ENCODE data around the gene KNSTRN.

Gene KNSTRN

DNA sequence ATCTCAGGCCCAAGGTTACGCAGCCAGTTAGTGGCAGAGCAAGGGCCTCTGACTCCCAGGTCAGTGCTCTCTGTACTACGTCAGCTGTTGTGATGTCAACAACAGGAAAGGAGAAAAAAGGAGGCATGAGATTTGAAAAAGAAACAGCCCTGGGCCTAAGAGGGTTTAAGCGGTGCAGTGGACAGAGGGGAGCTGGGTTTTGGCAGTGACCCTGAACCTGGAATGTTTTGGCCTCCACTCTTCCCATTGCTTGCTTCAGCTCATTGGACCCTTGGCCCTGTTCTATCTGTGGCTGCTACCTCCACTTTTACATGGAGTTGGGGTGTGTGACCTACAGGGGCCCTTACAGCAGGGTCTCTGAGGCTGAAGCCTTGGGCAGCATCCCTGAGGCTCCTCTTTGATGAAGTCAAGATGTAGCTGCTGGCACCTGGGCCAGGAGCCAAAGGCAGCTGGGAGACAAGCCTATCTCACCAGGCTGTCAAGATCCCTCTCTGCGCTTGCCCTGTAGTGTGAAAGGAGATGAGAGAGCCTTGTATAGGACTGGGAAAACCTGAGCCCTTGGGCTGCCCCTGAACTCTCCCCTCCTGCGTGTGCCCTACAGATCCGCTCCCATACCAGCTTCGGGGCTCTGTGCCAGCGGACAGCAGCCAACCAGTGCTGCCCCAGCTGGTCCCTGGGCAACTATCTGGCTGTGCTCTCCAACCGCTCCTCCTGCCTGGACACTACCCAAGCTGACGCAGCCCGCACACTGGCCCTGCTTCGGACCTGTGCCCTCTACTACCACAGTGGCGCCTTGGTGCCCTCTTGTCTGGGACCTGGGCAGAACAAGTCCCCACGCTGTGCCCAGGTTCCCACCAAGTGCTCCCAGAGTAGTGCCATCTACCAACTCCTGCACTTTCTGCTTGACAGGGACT is 15.8 kb upstream of the KNSTRN start:
- no peak for DNase-seq (ENCODE audit: low read depth)

DNA sequence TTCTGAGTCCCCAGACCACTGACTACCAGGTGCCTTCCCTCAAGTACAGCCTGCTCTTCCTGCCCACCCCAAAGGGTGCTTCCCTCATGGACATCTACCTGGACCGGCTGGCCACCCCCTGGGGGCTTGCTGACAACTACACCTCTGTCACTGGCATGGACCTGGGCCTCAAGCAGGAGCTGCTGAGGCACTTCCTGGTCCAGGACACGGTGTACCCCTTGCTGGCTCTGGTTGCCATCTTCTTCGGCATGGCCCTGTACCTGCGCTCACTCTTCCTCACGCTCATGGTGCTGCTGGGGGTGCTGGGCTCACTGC is 15.2 kb upstream of the KNSTRN start:
- no peak for DNase-seq (ENCODE audit: low read depth)

DNA sequence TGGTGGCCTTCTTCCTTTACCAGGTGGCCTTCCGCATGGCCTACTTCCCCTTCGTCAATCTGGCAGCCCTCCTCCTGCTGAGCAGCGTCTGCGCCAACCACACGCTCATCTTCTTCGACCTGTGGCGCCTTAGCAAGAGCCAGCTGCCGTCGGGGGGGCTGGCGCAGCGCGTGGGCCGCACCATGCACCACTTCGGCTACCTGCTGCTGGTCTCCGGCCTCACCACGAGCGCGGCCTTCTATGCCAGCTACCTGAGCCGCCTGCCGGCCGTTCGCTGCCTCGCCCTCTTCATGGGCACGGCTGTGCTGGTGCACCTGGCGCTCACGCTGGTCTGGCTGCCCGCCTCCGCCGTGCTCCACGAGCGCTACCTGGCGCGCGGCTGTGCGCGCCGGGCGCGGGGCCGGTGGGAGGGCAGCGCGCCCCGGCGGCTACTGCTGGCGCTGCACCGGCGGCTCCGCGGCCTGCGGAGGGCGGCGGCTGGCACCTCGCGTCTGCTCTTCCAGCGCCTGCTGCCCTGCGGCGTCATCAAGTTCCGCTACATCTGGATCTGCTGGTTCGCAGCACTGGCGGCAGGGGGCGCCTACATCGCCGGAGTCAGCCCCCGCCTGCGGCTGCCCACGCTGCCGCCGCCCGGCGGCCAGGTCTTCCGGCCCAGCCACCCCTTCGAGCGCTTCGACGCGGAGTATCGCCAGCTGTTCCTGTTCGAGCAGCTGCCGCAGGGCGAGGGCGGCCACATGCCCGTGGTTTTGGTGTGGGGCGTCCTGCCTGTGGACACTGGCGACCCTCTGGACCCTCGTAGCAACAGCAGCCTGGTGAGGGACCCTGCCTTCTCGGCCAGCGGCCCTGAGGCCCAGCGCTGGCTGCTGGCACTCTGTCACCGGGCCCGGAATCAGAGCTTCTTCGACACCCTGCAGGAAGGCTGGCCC is 14.6 kb upstream of the KNSTRN start:
- peak; percentile 80 for DNase-seq (ENCODE audit: low read depth)

DNA sequence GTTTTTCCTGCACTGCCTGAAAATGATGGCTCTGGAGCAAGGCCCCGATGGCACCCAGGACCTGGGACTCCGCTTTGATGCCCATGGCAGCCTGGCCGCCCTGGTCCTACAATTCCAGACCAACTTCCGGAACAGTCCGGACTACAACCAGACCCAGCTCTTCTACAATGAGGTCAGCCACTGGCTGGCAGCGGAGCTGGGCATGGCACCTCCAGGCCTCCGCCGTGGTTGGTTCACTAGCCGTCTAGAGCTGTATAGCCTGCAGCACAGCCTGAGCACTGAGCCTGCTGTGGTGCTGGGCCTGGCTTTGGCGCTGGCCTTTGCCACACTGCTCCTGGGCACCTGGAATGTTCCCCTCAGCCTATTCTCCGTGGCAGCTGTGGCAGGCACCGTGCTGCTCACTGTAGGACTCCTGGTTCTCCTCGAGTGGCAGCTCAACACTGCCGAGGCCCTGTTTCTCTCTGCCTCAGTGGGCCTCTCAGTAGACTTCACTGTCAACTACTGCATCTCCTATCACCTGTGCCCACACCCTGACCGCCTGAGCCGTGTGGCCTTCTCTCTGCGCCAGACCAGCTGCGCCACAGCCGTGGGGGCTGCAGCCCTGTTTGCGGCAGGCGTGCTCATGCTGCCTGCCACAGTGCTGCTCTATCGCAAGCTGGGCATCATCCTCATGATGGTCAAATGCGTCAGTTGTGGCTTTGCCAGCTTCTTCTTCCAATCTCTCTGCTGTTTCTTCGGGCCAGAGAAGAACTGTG is 13.6 kb upstream of the KNSTRN start:
- DNase-seq (ENCODE audit: low read depth) = no peak

DNA sequence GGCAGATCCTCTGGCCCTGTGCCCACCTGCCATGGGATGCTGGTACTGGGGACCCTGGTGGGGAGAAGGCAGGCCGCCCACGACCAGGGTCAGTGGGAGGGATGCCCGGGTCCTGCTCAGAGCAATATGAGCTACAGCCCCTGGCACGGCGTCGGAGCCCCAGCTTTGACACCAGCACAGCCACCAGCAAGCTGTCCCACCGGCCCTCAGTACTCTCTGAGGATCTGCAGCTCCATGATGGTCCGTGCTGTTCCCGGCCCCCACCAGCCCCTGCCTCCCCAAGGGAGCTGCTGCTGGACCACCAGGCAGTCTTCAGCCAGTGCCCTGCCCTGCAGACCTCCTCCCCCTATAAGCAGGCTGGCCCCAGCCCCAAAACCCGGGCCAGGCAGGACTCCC is 13.0 kb upstream of the KNSTRN start:
- no peak for DNase-seq (ENCODE audit: low read depth)

DNA sequence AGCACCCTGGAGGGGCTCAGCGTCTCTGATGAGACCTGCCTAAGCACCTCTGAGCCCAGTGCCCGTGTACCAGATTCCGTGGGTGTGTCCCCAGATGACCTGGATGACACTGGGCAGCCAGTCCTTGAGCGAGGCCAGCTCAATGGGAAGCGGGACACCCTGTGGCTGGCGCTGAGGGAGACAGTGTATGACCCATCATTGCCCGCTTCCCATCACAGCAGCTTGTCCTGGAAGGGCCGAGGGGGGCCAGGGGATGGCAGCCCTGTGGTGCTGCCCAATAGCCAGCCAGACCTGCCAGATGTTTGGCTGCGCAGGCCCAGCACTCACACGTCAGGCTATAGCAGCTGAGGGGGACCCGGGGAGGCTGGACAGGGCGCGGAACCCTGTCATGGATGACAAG is 12.6 kb upstream of the KNSTRN start:
- DNase-seq (ENCODE audit: low read depth) = no peak

DNA sequence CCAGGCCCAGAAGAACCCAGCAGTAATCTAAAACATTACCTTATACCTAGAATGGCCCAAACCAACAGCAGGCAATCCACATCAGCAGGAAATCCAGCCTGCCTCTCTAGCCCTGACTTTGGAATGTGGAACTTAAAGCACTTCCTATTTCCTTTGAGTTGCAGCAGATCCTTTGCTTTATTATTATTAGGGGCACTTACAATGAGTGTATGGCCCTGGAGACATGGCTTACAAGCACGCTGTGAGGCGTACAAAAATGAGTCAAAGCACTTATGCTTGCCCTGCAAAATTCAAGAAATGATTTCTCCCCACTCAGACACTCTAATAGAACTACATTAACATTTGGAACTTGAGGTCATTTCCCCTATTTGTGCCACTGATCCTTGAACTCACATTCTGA is 9.5 kb upstream of the KNSTRN start:
- DNase-seq (ENCODE audit: low read depth) = no peak

DNA sequence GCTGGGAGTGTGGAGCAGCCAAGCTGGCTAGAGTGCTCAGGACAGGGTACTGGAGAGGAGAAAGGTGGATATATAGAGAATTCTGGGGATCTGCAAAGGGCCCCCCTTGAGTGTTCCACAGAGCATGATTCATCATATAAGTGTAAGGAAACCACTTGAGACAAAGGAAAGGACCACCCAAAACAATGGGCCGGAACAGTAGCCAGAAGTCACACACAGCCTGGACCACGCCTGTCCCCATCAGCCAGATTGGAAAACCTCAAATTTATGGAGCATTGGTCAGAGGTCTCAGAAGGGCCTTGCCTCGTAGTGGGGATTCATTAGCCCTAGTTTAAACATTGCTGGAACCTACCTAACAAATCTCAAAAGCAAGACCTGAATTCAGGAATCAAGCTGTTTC is 4.9 kb upstream of the KNSTRN start:
- no peak for DNase-seq (ENCODE audit: low read depth)

DNA sequence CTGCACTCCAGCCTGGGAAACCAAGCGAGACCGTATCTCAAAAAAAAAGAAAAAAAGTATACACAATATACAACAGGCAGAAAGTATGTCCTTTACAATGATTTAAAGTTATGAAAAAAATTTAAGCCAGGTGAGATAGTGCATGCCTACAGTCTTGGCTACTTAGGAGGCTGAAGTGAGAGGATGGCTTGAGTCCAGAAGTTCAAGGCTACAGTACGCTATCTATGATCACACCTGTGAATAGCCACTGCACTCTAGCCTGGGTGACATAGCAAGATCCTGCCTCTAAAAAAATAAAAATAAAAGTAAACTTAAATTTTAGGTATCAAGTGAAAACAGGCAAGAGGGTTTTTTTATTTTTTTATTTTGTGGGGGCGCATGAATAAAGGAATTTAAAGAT is 3.1 kb upstream of the KNSTRN start:
- no peak for DNase-seq (ENCODE audit: low read depth)

DNA sequence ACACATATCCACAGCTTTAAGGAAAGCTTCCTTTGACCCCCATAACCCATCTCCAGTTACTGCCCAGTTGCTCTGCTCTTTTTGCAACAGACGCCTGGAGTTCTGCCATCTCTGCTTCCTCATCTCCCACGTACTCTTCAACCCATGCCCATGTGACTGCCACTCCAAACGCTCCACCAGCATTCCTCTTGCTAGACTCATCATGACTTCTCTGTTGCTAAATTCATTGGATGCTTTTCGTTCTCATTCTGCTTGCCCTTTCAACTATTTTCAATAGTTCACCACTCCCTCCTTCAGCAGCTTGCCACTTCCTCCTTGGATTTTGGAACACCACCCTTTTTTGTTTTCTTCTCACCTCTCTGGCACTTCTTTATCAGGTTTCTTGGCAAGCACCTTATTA is 2.7 kb upstream of the KNSTRN start:
- no peak for DNase-seq (ENCODE audit: low read depth)

DNA sequence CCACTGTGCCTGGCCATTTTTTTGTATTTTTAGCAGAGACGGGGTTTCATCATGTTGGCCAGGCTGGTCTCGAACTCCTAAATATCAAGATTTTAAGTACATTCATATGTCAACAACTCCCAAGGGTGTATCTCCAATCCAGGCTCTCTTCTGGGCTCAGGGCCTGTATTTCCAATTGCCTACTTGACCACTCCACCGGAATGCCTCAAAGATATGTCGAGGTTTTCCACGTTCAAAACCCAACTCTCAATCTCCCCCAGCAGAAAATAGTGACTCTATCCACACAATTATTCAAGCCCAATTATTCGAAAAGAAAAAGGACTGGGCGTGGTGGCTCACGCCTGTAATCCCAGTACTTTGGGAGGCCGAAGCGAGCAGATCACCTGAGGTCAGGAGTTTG is 1.9 kb upstream of the KNSTRN start:
- DNase-seq (ENCODE audit: low read depth) = no peak

DNA sequence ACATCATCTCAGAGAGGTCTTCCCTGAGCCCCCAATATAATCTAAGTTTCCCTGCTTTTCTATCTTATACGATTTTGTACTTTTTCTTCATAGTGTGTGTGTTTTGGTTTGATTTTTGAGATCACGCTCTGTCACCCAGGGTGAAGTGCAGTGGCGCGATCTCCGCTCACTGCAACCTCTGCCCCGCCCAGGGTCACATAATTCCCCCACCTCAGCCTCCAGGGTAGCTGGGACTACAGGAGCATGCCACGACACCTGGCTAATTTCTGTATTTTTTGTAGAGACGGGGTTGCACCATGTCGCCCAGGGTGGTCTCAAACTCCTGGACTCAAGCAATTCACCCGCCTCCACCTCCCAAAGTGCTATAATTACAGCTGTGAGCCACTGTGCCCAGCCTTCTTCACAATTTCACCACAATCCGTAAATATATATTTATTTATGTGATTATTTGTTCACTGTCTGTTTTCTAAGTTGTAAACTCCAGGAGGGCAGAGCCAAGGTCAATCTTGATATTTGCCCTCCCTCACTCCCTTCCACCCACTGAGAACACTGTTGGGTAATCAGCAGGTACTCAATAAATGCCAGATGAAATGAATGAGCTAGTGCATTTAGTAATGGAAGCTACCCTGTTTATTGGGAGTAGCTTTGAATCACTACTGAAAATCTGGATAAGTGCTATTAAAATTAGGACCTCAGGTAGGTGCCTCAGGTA is 547 bp upstream of the KNSTRN start:
- DNase-seq (ENCODE audit: low read depth) = no peak

DNA sequence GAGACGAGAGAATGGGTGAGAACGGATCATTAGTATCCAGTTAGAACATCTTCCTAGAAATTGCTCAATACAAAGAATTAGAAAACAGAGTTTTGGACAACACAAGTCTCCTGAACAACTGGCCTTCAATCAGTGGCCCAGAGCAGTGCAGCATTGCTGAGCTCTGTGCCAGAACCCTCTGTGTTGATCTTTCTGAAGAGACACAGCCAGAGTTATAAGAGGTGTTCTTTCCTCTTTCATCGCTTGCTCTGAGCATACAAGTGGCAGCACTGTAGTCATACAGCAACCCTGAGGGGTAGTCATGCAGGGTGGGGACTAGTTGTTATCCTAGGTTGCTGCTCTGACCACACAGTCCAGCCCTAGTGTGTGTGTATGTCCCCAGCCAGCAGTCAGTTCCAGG is 4.0 kb downstream of the KNSTRN start:
- DNase-seq (ENCODE audit: low read depth) = no peak

DNA sequence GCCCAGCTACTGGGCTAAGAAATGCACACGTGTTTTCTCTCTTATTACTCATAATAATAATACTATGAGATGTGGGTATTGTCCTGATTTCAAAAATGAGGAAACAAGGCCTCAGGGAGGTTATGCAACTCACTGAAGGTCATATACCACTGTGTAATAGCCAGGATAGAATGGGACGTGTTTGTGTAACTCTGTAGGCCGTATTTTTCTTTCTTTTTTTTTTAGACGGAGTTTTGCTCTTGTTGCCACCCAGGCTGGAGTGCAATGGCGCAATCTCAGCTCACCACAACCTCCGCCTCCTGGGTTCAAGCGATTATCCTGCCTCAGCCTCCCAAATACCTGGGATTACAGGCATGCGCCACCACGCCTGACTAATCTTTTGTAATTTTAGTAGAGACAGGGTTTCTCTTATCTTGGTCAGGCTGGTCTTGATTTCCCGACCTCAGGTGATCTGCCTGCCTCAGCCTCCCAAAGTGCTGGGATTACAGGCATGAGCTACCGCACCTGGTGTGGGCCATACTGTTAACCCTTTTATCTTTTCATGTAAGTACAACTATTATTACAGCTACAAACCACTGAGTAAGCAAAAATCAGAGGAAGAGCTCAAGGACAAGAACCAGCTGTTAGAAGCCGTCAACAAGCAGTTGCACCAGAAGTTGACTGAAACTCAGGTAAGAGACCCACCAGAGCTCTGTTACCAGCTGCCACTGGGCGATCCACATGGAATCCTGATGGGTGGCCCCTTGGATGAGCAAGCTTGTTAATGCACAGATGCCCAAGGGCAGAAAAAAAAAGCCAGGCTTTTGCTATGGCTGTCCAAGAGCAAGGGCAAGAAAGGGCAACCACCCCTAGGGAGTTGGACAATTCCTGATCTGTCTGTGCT is 6.7 kb downstream of the KNSTRN start:
- no peak for DNase-seq (ENCODE audit: low read depth)

DNA sequence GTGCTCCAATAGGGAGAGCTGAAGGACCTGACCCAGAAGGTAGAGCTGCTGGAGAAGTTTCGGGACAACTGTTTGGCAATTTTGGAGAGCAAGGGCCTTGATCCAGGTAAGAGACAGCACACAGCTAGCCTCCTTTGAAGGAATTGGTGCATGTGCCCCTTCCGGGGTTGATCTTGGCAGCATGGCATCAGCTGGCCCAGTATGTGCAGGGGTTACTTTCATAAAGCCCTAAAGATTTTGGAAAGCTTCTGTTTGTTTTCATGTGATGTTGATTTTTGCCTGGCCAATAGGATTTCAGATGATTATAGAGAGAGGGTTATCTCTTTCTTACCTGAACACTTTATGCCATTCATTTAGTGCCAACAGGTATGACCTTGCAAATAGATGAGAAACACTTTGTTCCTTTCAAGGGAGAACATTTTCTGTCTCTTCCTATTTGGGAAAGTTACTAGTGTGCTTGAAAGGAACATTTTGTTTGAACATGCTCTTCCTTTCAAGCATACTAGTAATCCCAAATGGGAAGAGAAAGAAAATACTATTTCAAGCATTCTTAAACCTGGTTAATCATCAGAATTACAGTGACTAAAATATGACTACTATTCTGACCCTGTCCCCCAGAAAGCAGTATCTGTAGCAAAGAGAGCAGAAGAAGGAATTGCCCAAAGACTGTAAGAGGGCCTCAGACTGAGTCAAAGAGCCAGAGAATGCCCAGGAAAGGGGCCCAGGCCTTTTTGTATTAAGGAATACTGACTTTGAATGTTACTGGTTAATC is 7.5 kb downstream of the KNSTRN start:
- no peak for DNase-seq (ENCODE audit: low read depth)

DNA sequence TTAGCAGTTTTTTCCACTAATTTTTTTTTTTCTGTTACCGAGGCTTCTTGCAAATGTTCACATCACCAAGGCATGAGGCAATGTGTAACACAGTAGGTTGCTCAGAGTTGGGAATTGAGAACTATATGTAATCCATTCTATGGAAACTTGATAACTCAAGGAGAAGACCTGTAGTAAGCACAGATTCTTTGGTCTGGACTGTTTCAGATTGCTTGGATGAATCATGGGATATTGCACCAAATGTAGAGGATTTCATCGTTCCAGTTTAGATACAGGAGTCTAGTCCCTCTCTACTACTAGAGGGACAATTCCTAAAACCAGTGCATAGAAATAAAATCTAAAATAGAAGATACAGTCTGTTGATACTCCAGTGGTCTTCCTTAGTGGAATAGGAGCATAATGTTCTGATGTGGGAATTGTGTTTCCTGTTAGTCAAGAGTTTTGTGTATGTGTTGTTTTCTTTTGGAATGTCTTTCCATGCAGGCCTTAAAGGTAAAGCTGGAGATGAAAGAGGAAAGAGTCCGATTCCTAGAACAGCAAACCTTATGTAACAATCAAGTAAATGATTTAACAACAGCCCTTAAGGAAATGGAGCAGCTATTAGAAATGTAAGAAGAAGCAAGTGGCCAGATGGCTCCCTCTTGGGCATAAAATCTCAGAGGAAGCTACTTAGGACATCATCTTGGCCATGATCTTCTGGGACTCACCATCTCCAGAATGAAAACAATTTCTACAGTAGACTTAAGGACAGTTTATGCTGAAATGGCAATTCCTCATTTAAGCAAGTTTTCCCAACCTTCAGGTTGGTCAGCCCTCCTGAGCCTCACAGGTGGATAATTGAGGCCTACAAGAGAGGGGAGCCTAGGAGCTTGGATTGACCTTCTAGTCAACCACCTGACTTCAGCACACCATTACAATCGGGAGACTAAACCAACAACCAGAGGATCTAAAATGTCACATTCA is 10.7 kb downstream of the KNSTRN start:
- DNase-seq (ENCODE audit: low read depth) = no peak

DNA sequence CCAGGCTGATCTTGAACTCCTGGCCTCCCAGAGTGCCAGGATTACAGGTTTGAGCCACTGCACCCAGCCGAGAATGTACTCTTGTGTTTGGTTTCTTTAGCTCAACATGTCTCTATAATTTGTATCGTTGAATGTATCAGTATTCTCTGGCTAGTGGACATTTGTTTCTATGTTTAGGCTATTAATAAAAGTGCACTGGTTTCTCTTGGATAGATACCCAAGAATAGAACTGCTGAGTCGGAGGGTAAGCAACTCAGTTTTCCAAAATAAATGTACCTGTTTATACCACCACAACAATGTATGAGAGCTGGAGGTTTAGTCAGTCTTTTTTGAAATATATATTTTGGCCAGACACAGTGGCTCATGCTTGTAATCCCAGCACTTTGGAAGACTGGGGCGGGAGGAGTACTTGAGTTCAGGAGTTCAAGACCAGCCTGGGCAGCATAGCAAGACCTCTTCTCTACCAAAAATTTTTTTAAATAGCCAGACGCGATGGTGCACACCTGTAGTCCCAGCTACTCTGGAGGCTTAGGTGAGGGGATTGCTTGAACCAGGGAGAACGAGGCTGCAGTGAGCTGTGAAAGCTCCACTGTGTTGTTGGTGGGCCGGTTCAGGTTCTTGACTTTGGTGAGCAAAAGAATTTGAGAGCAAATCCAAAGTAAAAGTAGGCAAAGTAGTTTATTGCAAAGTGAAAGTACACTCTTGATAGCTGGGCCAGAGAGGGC is 15.3 kb downstream of the KNSTRN start:
- DNase-seq (ENCODE audit: low read depth) = no peak

DNA sequence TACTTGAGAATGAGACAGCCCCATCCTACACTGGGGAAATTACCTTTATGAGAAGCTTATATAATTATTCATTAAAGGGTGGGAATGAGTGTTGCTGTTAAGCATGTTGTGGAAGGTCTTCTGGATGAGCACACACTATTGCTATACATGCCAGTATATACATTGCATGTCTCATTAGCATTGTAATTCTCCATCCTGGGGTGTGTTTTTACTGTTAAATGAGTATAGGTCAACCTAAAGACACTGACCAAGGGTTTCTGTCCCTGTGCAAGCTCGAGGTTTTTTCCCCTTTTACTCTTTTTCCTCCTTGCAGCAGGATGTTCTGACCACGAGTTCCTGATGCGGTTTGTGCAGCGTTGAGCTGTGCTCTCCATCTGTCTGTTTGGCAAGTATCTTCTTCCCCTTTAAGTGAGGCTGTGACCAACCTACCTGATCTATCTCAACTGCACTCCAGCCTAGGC is 15.9 kb downstream of the KNSTRN start:
- no peak for DNase-seq (ENCODE audit: low read depth)

All from T follicular helper cell (primary cell).